ENCODE measurements around the gene HSPE1.

The HSPE1 gene

DNA sequence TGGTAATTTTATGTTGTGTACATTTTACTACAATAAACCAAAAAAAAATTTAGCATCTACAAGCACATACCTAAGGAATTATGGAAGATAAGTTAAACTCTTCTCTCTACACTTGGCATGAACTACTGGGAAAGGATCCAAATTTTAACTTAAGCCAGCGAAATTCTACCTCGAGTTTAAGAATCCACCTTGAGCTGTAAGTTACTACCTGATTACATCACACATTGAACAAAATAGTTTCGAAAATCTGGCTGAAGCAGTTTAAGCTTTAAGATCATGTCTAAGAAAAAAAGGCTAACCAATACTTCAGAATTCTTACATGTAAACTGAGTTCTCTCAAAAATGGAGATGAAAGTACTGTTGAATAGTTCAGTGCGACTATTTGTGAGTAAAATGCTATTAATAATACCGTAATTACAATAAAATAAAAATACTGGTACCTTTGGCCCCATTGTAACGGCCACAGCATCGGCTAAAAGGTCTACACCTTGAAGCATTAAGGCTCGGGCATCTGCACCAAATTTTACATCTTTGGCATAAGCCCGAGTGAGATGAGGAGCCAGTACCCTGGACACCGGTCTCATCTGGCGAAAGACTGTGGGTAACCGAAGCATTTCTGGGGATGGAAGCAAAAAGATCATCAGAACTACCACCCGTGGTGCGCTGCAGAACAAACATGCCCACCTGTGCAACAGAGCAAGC is 1.8 kb upstream of the HSPE1 start:
- H3K9ac ChIP-seq (ENCODE audit: low read length), result peak overlapping the region; percentile 89
- H3K4me3 ChIP-seq (ENCODE audit: low read length), result peak overlapping the region; percentile 98
- no peaks in the 10 kb centered on the region for H3K9me3 ChIP-seq (ENCODE audit: insufficient read depth, low read length)
- peak overlapping the region; percentile 79 for H3K4me2 ChIP-seq (ENCODE audit: low read length)
- peaks cover 95% of the 10 kb centered on the region for H3K79me2 ChIP-seq (ENCODE audit: low read length)
- no peaks in the 10 kb centered on the region for H3K27me3 ChIP-seq (ENCODE audit: low read depth, low read length)
- peaks cover 34% of the 10 kb centered on the region for H4K20me1 ChIP-seq (ENCODE audit: insufficient read depth, low read length)
- H3K4me1 ChIP-seq (ENCODE audit: low read length), result peaks cover 31% of the 10 kb centered on the region
- TF ChIP-seq, protein P1, sequence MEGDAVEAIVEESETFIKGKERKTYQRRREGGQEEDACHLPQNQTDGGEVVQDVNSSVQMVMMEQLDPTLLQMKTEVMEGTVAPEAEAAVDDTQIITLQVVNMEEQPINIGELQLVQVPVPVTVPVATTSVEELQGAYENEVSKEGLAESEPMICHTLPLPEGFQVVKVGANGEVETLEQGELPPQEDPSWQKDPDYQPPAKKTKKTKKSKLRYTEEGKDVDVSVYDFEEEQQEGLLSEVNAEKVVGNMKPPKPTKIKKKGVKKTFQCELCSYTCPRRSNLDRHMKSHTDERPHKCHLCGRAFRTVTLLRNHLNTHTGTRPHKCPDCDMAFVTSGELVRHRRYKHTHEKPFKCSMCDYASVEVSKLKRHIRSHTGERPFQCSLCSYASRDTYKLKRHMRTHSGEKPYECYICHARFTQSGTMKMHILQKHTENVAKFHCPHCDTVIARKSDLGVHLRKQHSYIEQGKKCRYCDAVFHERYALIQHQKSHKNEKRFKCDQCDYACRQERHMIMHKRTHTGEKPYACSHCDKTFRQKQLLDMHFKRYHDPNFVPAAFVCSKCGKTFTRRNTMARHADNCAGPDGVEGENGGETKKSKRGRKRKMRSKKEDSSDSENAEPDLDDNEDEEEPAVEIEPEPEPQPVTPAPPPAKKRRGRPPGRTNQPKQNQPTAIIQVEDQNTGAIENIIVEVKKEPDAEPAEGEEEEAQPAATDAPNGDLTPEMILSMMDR (IDR thresholded peaks at IDR 0.05; ENCODE audit: low read depth, low read length), result no peak
- TF ChIP-seq EZH2phosphoT487 (IDR thresholded peaks at IDR 0.05; ENCODE audit: low read depth), result no peak
- no peak overlapping the region for H2AFZ ChIP-seq (ENCODE audit: low read depth, low read length)
- H3K27ac ChIP-seq (ENCODE audit: low read length), result peak overlapping the region; percentile 87
- peaks cover 63% of the 10 kb centered on the region for H3K36me3 ChIP-seq (replicated peaks; ENCODE audit: low read depth, low read length)

DNA sequence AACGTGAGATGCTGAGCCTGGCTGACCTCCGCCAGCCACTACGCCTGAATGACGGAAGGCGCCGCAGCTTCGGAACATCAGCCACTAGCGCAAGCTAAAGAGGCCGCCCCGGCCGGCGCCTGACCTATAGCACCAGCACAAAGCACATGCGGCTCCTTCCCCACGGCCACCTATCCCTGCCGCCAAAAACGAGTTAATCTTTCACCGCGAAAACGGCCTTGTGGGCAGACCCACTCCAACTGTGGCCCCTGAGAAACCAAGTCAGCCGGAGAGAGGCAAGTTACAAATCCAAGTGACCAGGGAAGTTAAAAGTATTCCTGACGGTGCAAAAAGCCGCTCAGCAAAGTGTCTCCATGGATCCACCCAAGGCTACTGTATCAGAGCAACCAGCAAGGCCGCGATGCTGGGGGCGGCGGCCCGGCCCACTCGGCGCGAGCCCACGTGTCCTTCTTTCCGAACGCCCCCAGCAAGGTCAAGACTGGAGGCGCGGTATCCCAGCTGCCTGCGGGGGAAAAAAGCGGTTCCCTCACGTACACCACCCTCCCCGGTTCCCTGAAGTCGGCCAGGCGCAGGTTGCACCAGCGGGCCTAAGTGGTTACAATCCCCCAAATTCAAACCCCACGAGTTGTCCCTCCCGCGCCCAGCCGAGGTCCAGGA is 1.1 kb upstream of the HSPE1 start:
- H4K20me1 ChIP-seq (ENCODE audit: insufficient read depth, low read length), result peaks cover 34% of the 10 kb centered on the region
- H2AFZ ChIP-seq (ENCODE audit: low read depth, low read length), result no peak overlapping the region
- H3K4me3 ChIP-seq (ENCODE audit: low read length), result peak overlapping the region; percentile 98
- no peak for TF ChIP-seq EZH2phosphoT487 (IDR thresholded peaks at IDR 0.05; ENCODE audit: low read depth)
- TF ChIP-seq, protein P1 (IDR thresholded peaks at IDR 0.05; ENCODE audit: low read depth, low read length), result no peak
- peak overlapping the region; percentile 79 for H3K4me2 ChIP-seq (ENCODE audit: low read length)
- H3K9me3 ChIP-seq (ENCODE audit: insufficient read depth, low read length), result no peaks in the 10 kb centered on the region
- peak overlapping the region; percentile 89 for H3K9ac ChIP-seq (ENCODE audit: low read length)
- H3K36me3 ChIP-seq (replicated peaks; ENCODE audit: low read depth, low read length), result peaks cover 62% of the 10 kb centered on the region
- H3K79me2 ChIP-seq (ENCODE audit: low read length), result peaks cover 96% of the 10 kb centered on the region
- H3K27ac ChIP-seq (ENCODE audit: low read length), result peak overlapping the region; percentile 87
- H3K4me1 ChIP-seq (ENCODE audit: low read length), result peaks cover 31% of the 10 kb centered on the region
- no peaks in the 10 kb centered on the region for H3K27me3 ChIP-seq (ENCODE audit: low read depth, low read length)

- TF ChIP-seq, protein P1 (IDR thresholded peaks at IDR 0.05; ENCODE audit: low read depth, low read length), result no peak
- H3K79me2 ChIP-seq (ENCODE audit: low read length), result peaks cover 91% of the 10 kb centered on the region
Observed at GRCh38 chr2:197500503-197501131, 438 bp downstream of the HSPE1 start.

DNA sequence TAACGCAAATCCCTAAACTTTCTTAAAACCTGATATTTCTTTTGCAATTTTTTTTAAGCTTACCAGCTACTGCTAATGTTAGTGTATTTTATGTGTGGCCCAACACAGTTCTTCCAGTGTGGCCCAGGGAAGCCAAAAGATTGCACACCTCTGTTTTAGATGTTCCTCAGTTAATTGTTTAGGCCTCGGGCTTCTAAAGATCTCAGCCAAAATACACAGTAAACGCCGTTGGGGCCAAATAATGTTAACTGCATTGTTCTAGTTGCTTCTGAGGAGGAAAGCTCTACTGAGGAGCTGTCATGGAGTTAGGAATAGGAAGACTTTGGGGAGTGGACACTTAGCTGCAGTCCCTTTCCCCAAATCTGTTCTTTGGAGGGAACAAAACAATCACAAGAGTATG is 2.0 kb downstream of the HSPE1 start:
- Histone ChIP-seq H3K36me3 (replicated peaks; ENCODE audit: low read depth, low read length) (peaks cover 45% of the 10 kb centered on the region), H3K27ac (ENCODE audit: low read length) (no peak overlapping the region), H4K20me1 (ENCODE audit: insufficient read depth, low read length) (peaks cover 19% of the 10 kb centered on the region), H2AFZ (ENCODE audit: low read depth, low read length) (no peak overlapping the region), H3K4me2 (ENCODE audit: low read length) (peak overlapping the region; percentile 72), H3K4me3 (ENCODE audit: low read length) (peak overlapping the region; percentile 98; the same call in 1 of the 2 replicates), H3K79me2 (ENCODE audit: low read length) (peaks cover 84% of the 10 kb centered on the region), H3K4me1 (ENCODE audit: low read length) (peaks cover 23% of the 10 kb centered on the region), H3K27me3 (ENCODE audit: low read depth, low read length) (no peaks in the 10 kb centered on the region), H3K9ac (ENCODE audit: low read length) (no peak overlapping the region), H3K9me3 (ENCODE audit: insufficient read depth, low read length) (no peaks in the 10 kb centered on the region)
- no peak for TF ChIP-seq EZH2phosphoT487 (IDR thresholded peaks at IDR 0.05; ENCODE audit: low read depth)
- TF ChIP-seq, protein P1 (IDR thresholded peaks at IDR 0.05; ENCODE audit: low read depth, low read length), result no peak

More at GRCh38 chr2:197500503-197501131, 438 bp downstream of the HSPE1 start:
- peak overlapping the region; percentile 72 for H3K4me2 ChIP-seq (ENCODE audit: low read length)
- no peaks in the 10 kb centered on the region for H3K27me3 ChIP-seq (ENCODE audit: low read depth, low read length)
- H3K9me3 ChIP-seq (ENCODE audit: insufficient read depth, low read length), result no peaks in the 10 kb centered on the region
- H4K20me1 ChIP-seq (ENCODE audit: insufficient read depth, low read length), result peaks cover 33% of the 10 kb centered on the region
- 0 out of 2 replicates have a peak overlapping the region, but pooled peaks have one; percentile 15 for H2AFZ ChIP-seq (ENCODE audit: low read depth, low read length)
- peak overlapping the region; percentile 97 for H3K9ac ChIP-seq (ENCODE audit: low read length)
- H3K4me3 ChIP-seq (ENCODE audit: low read length), result peak overlapping the region; percentile 98
- H3K4me1 ChIP-seq (ENCODE audit: low read length), result peaks cover 31% of the 10 kb centered on the region
- H3K27ac ChIP-seq (ENCODE audit: low read length), result peak overlapping the region; percentile 87
- H3K36me3 ChIP-seq (replicated peaks; ENCODE audit: low read depth, low read length), result peaks cover 53% of the 10 kb centered on the region

Data from OCI-LY3 (cell line).